ENCODE measurements around the gene CHRM2.

The CHRM2 gene

DNA sequence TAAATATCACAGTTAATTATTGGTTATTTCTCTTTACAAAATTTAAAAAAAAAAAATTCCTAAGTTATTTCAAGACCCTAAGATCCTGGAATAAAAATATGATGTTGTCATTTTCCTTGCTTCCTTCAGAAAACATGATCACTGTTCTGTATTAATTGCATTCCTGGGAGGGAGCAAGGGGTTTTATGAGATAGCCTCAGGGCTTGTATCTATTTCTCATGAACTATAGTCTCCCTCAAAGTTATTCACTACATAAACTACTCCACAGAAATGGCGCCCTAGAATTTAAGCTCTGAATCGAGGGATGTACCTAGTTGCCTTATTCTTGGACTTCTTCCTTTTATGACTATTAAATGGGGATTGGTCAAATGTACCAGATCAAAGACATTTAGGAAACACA lies 170.3 kb downstream of the CHRM2 start:
- WGBS, 2 experiments = 92 to 100% methylated on average over 2 of the region's 2 CpGs
- H3K36me3 ChIP-seq (ENCODE audit: control insufficient read depth, insufficient read depth, low read length) = no peaks in the 10 kb centered on the region

DNA sequence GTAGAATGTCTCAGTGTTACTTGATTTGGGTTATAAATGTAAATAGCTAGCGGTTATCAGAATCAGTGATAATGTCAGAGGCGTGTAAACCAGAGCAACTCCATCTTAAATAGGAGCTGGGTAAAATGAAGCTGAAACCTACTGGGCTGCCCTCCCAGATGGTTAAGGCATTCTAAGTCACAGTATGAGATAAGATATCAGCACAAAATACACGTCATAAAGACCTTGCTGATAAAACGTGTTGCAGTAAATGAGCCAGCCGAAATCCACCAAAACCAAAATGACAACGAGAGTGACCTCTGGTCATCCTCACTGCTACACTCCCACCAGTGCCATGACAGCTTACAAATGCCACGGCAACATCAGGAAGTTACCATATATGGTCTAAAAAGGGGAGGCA lies 172.3 kb downstream of the CHRM2 start:
- WGBS, 2 experiments = 92 to 94% methylated on average over 7 of the region's 7 CpGs
- H3K9me3 ChIP-seq (ENCODE audit: control insufficient read depth, low read length) = no peaks in the 10 kb centered on the region
- H3K27me3 ChIP-seq (ENCODE audit: control insufficient read depth, insufficient read depth, low read length, poor library complexity, severe bottlenecking) = no peaks in the 10 kb centered on the region
- H3K4me3 ChIP-seq (ENCODE audit: insufficient read depth, low read depth, low read length) = no peak overlapping the region
- H3K4me1 ChIP-seq (ENCODE audit: control insufficient read depth, insufficient read depth, low read length) = no peaks in the 10 kb centered on the region
- no peak overlapping the region for H3K27ac ChIP-seq (ENCODE audit: insufficient read depth, low read depth, low read length, poor library complexity, severe bottlenecking)
- no peaks in the 10 kb centered on the region for H3K36me3 ChIP-seq (ENCODE audit: control insufficient read depth, insufficient read depth, low read length)

More for the DNA sequence above, 170.3 kb downstream of the CHRM2 start:
- Histone ChIP-seq H3K9me3 (ENCODE audit: control insufficient read depth, low read length) (no peaks in the 10 kb centered on the region), H3K27ac (ENCODE audit: insufficient read depth, low read depth, low read length, poor library complexity, severe bottlenecking) (no peak overlapping the region), H3K4me1 (ENCODE audit: control insufficient read depth, insufficient read depth, low read length) (no peaks in the 10 kb centered on the region), H3K4me3 (ENCODE audit: insufficient read depth, low read depth, low read length) (no peak overlapping the region), H3K27me3 (ENCODE audit: control insufficient read depth, insufficient read depth, low read length, poor library complexity, severe bottlenecking) (no peaks in the 10 kb centered on the region)

DNA sequence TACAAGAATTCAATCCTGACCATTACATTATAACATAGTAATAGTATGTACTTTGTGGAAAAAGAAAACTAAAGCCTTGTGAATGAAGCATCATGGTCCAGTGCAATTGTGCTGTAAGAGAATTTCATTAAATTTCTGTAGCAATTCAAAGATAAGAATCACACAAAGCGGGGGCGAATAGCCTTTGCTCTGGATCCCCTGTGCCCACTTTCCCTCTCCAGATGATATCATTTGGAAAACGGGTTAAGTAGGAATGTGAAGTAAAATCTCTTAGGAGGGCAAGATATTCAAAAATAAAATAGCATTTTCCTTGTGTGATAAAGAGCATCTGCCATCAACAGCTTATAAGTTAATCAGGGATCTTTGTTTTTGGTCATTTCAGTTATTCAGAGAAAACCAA lies 177.1 kb downstream of the CHRM2 start:
- H3K9me3 ChIP-seq (ENCODE audit: control insufficient read depth, low read length) = no peaks in the 10 kb centered on the region
- no peaks in the 10 kb centered on the region for H3K27me3 ChIP-seq (ENCODE audit: control insufficient read depth, insufficient read depth, low read length, poor library complexity, severe bottlenecking)
- H3K4me1 ChIP-seq (ENCODE audit: control insufficient read depth, insufficient read depth, low read length) = no peaks in the 10 kb centered on the region
- 96 to 100% methylated on average over 3 of the region's 3 CpGs for WGBS, 2 experiments
- no peak overlapping the region for H3K27ac ChIP-seq (ENCODE audit: insufficient read depth, low read depth, low read length, poor library complexity, severe bottlenecking)
- no peak overlapping the region for H3K4me3 ChIP-seq (ENCODE audit: insufficient read depth, low read depth, low read length)
- H3K36me3 ChIP-seq (ENCODE audit: control insufficient read depth, insufficient read depth, low read length) = no peaks in the 10 kb centered on the region

DNA sequence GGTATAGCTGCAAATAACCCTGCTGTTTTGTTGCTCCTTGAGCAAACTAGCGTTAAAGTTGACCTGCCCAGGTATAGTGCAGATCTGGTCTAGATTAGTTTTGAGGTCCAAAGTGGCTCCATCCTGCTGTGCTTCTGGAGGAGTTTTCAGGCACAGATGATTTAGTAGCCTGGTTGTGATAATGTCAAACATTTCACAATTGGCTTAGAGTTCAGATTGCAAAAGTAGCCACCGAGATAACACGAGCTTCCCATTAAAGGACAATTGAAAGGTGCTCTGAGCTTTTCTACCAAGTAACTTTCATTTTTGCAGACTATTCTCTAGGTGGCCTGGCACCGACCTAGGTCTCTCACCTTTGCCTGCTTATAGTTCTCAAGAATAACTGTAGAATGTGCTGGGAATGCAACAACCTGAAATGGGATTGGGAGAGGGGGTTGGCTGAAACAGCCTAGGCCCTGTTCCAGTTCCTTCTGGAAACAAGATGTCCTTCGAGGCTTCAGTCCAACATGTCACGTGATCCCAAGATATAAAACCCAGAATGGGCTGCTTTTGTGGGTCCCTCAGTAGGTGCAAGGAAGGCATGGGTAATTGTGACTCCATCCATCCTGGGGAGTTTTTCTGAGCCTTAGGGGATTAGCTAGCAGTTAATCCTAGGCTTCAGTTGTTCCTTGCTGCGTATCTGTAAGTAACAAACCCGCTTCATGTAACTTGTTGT lies 201.0 kb downstream of the CHRM2 start:
- H3K4me3 ChIP-seq (ENCODE audit: insufficient read depth, low read depth, low read length) = no peak overlapping the region
- WGBS, 2 experiments = 91 to 96% methylated on average over 8 of the region's 8 CpGs
- H3K27me3 ChIP-seq (ENCODE audit: control insufficient read depth, insufficient read depth, low read length, poor library complexity, severe bottlenecking) = no peaks in the 10 kb centered on the region
- H3K27ac ChIP-seq (ENCODE audit: insufficient read depth, low read depth, low read length, poor library complexity, severe bottlenecking) = no peak overlapping the region
- no peaks in the 10 kb centered on the region for H3K36me3 ChIP-seq (ENCODE audit: control insufficient read depth, insufficient read depth, low read length)
- H3K9me3 ChIP-seq (ENCODE audit: control insufficient read depth, low read length) = no peaks in the 10 kb centered on the region
- H3K4me1 ChIP-seq (ENCODE audit: control insufficient read depth, insufficient read depth, low read length) = no peaks in the 10 kb centered on the region

Data from ectodermal cell (in vitro differentiated cells).